ENCODE measurements around the gene TNFAIP2.

GRCh38 chr14:103132381-103133209, 9.3 kb downstream of the TNFAIP2 start:
- no peak for TF ChIP-seq CTCF (conservative IDR thresholded peaks at IDR 0.05 in 1 of 2, IDR thresholded peaks at IDR 0.05 in 1 of 2; ENCODE audit: extremely low read depth in 1 of 2, insufficient read depth in 1 of 2, low read depth in 1 of 2, low read length in 2 of 2)
- TF ChIP-seq EZH2 (IDR thresholded peaks at IDR 0.05; ENCODE audit: borderline replicate concordance, low read length) = no peak
